Activated CD8-positive, alpha-beta memory T cell treated with anti-CD3 and anti-CD28 coated beads, Interleukin-2, amount 50 U/mL, for 48 hours (primary cell): ENCODE data around the gene TMEM98.
"Not testable (repeated sequence)": the region's sequence is repeated elsewhere in the genome, so short reads cannot be mapped to it uniquely, and the experiment has no call there.

Experiments
- DNase-seq: peaks from one replicate; pipeline ENCODE4 v3.0.0-alpha.2; 2020

The TMEM98 gene

GRCh38 chr17:32927724-32928585, at the start of gene TMEM98:
TSS of gene TMEM98 (plus strand) at chr17:32928153. CDS start at chr17:32931529, 3,376 bp downstream.
- no peak for DNase-seq

GRCh38 chr17:32878211-32878610, 49.7 kb upstream of the TMEM98 start:
- no peak for DNase-seq

- no peak for DNase-seq
These were observed 48.8 kb upstream of the TMEM98 start for GRCh38 chr17:32879134-32879533.

GRCh38 chr17:32880671-32881453, 47.1 kb upstream of the TMEM98 start:
- DNase-seq, result no peak

GRCh38 chr17:32882029-32882428, 45.9 kb upstream of the TMEM98 start:
- no peak for DNase-seq

GRCh38 chr17:32882734-32883133, 45.2 kb upstream of the TMEM98 start:
- no peak for DNase-seq

- not testable (repeated sequence) for DNase-seq
These were observed 41.0 kb upstream of the TMEM98 start for GRCh38 chr17:32886951-32887350.

- not testable (repeated sequence) for DNase-seq
These were observed 40.5 kb upstream of the TMEM98 start for GRCh38 chr17:32887410-32887809.

- no peak for DNase-seq
These were observed 33.7 kb upstream of the TMEM98 start for GRCh38 chr17:32894245-32894644.

GRCh38 chr17:32896647-32897258, 31.2 kb upstream of the TMEM98 start:
- DNase-seq, result no peak

GRCh38 chr17:32899236-32900013, 28.5 kb upstream of the TMEM98 start:
- DNase-seq, result no peak

GRCh38 chr17:32901743-32902142, 26.2 kb upstream of the TMEM98 start:
- DNase-seq, result no peak

- no peak for DNase-seq
These were observed 23.9 kb upstream of the TMEM98 start for GRCh38 chr17:32903774-32904673.

GRCh38 chr17:32904891-32905290, 23.1 kb upstream of the TMEM98 start:
- DNase-seq, result no peak

GRCh38 chr17:32907583-32907982, 20.4 kb upstream of the TMEM98 start:
- no peak for DNase-seq

GRCh38 chr17:32909787-32910369, 18.1 kb upstream of the TMEM98 start:
- no peak for DNase-seq

- DNase-seq, result no peak
These were observed 17.2 kb upstream of the TMEM98 start for GRCh38 chr17:32910769-32911168.

GRCh38 chr17:32912218-32912897, 15.6 kb upstream of the TMEM98 start:
- no peak for DNase-seq

GRCh38 chr17:32913593-32913992, 14.4 kb upstream of the TMEM98 start:
- DNase-seq, result no peak

GRCh38 chr17:32914181-32914580, 13.8 kb upstream of the TMEM98 start:
- no peak for DNase-seq

GRCh38 chr17:32915245-32915644, 12.7 kb upstream of the TMEM98 start:
- DNase-seq, result no peak
